Kidney (tissue), 14 donors: ENCODE results near the gene CYP24A1. TPM values are rescaled to one million over a fixed set of nuclear protein-coding genes. Genes with fewer than 3 reads are reported as not detected.

Experiments used
- DNase-seq, 5 donors: peaks; one replicate each; pipeline ENCODE4 v3.0.0-alpha.2; 2013 to 2020
- FAIRE-seq: peaks from 2 replicates; lab custom pipeline; 2012; peaks lifted over from hg19 to GRCh38; lab: Jason Lieb, UNC
- H3K27ac ChIP-seq, 2 donors: one replicate each; pipeline ENCODE4 v1.7.0; 2013; ENCODE audit warnings: low read depth in 2 of 2, low read length in 2 of 2, inconsistent platforms in 1 of 2
- H3K27me3 ChIP-seq: one replicate; pipeline ENCODE4 v1.7.1; 2013; ENCODE audit warnings: low read length, inconsistent platforms; ENCODE audit not compliant: control insufficient read depth, insufficient read depth
- H3K36me3 ChIP-seq, 3 donors: one replicate each; pipeline versions ENCODE4 v1.7.0 to v1.7.1; 2013; ENCODE audit warnings: low read length in 3 of 3, control low read depth in 1 of 3, inconsistent platforms in 1 of 3; ENCODE audit not compliant: insufficient read depth in 3 of 3, control insufficient read depth in 2 of 3
- H3K4me1 ChIP-seq, 3 donors: one replicate each; pipeline versions ENCODE4 v1.7.0 to v1.7.1; 2013; ENCODE audit warnings: low read length in 3 of 3, inconsistent platforms in 1 of 3, low read depth in 1 of 3; ENCODE audit not compliant: control insufficient read depth in 2 of 3, insufficient read depth in 2 of 3
- H3K4me3 ChIP-seq, 3 donors: one replicate each; pipeline versions ENCODE4 v1.7.0 to v1.8.1; 2013; ENCODE audit warnings: low read length in 3 of 3, control low read depth in 1 of 3, inconsistent platforms in 1 of 3
- H3K9ac ChIP-seq, 3 donors: one replicate each; pipeline versions ENCODE4 v1.7.0 to v1.7.1; 2013; ENCODE audit warnings: low read length in 3 of 3, control low read depth in 1 of 3, inconsistent platforms in 1 of 3
- H3K9me3 ChIP-seq, 3 donors: one replicate each; pipeline versions ENCODE4 v1.7.0 to v1.7.1; 2013; ENCODE audit warnings: low read length in 3 of 3, control low read depth in 1 of 3, inconsistent platforms in 1 of 3; ENCODE audit not compliant: control insufficient read depth in 2 of 3, insufficient read depth in 1 of 3
- intact Hi-C: fragments of 100-400 bp; cut with DNase I; formaldehyde crosslinking; loops from one replicate; pipeline ENCODE4 v1.11.1; 2022
- polyA plus RNA-seq: library from polyadenylated mRNA; stranded (reverse); fragments of 350-450 nt; fragmentation: Illumina TruSeq; extraction: RNeasy Lipid Tissue Mini Kit (QIAGEN cat#74804); gene quantifications from one replicate; pipeline ENCODE4 v1.2.3, GENCODE V29; 2014; ENCODE audit warnings: low read depth, low replicate concordance; ENCODE audit not compliant: insufficient read depth
- total RNA-seq: library from RNA; stranded (reverse); fragmentation: NEBNext Ultra II Directional; extraction: Animal tissue kit (Norgen Biotek cat#: 25700); gene quantifications from one replicate; pipeline ENCODE4 v1.2.1, GENCODE V29; 2021
- TF ChIP-seq, protein P1 (sequence below): IDR thresholded peaks from 3 replicates; pipeline ENCODE4 v1.5.1; 2012; ENCODE audit warnings: mild to moderate bottlenecking, moderate library complexity, borderline replicate concordance; ENCODE audit not compliant: insufficient read depth; ENCODE audit errors: extremely low read depth
- donor health status: control.
- donor health status: control.
- donor health status: control.
- donor health status: control.
- donor health status: control.
- donor health status: DM: yes; HTN: yes; CAD: no.
- donor health status: Normal renal cell carcinoma (clear cell type).

The CYP24A1 gene
- total and polyA plus RNA-seq, 2 donors from 2014 or later: 15.4 to 39.0 TPM

DNA sequence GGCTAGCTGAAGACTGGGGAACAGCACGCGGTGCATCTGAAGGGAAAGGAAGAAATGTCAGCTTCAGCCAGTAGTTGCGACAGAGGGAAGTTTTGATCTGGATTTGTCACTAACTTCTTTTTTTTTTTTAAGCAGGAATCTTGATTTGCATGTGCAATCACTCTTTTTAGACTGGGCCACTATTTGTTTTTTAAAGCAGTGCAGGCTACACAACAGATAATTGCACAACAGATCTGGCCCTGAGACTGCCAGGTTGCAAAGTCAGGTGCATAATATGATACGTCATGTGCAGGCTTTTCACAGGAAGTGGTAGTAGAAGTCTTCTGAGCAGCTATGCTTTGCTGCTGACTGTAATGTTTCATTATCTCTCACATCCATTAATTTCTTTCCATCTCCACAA lies 47.6 kb upstream of the CYP24A1 start:
- no peak for DNase-seq
- Histone ChIP-seq H3K4me1 (peaks cover 0 to 4% (median 0%) of the 10 kb centered on the region in 3 donors), H3K27me3 (no peaks in the 10 kb centered on the region), H3K4me3 (no peak overlapping the region), H3K36me3 (no peaks in the 10 kb centered on the region), H3K27ac (no peak overlapping the region), H3K9ac (no peak overlapping the region), H3K9me3 (no peaks in the 10 kb centered on the region)
- no peak for FAIRE-seq
- intact Hi-C loops: loop anchor here (10.0 kb wide), 1 partner anchor 423 kb away; no protein-coding TSS in a partner anchor
- TF ChIP-seq, protein P1, sequence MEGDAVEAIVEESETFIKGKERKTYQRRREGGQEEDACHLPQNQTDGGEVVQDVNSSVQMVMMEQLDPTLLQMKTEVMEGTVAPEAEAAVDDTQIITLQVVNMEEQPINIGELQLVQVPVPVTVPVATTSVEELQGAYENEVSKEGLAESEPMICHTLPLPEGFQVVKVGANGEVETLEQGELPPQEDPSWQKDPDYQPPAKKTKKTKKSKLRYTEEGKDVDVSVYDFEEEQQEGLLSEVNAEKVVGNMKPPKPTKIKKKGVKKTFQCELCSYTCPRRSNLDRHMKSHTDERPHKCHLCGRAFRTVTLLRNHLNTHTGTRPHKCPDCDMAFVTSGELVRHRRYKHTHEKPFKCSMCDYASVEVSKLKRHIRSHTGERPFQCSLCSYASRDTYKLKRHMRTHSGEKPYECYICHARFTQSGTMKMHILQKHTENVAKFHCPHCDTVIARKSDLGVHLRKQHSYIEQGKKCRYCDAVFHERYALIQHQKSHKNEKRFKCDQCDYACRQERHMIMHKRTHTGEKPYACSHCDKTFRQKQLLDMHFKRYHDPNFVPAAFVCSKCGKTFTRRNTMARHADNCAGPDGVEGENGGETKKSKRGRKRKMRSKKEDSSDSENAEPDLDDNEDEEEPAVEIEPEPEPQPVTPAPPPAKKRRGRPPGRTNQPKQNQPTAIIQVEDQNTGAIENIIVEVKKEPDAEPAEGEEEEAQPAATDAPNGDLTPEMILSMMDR: no peak

DNA sequence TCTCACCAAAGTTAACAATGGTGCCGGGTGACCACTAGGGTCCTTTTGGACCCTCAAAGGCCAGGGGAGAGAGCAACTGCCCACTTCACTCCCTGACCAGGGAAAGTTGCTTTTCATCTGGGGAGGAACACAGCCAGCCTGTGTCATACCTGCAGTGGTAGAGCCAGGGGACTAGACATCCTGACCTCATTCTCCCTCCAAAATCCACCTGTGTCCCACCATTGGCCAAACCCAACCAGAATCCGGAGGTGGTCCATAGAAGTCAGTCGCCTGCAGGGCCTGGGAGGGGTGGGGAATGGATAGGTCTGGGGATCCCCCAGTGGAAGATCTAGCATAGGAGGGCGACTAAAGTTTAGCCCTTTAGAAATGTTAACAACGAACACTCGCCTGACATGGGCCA lies 46.9 kb upstream of the CYP24A1 start:
- intact Hi-C loops: loop anchor here (10.0 kb wide), 1 partner anchor 424 kb away; no protein-coding TSS in a partner anchor

DNA sequence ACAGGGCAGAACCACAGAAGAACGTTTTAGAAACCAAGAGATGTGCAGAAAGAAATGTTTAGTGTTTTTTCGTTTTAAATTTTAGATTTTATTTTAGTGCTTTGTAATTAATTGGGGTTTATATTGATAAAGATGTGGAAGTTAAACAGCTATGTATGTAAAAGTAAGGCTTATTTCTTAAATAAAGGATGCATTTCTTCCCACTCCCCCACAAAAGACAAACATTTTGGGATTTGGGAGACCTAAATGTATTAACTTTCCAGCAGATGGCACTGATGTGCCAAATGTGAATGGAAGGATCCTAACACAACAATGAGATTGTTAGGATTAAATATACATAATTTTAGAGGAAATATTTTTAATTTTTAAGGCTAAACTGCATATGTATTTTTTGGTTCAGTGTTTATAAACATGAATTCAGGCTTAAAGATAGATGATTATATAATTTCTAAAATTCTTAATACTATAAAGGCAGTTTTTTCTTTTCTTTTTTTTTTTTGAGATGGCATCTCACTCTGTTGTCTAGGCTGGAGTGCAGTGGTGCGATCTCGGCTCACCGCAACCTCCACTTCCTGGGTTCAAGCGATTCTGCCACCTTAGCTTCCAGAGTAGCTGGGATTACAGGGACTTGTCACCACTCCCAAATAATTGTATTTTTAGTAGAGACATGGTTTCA lies 46.1 kb upstream of the CYP24A1 start:
- TF ChIP-seq, protein P1: peak; percentile 55
- no peak overlapping the region for H3K4me3 ChIP-seq
- no peaks in the 10 kb centered on the region for H3K27me3 ChIP-seq
- FAIRE-seq (peak; percentile 88), DNase-seq (peak in 2 of 5 donors; percentile 47 to 75)
- peaks cover 0 to 3% (median 0%) of the 10 kb centered on the region in 3 donors for H3K36me3 ChIP-seq
- peaks cover 0 to 4% (median 0%) of the 10 kb centered on the region in 3 donors for H3K4me1 ChIP-seq
- no peak overlapping the region for H3K27ac ChIP-seq
- intact Hi-C loops: loop anchor here (10.0 kb wide), 1 partner anchor 425 kb away; no protein-coding TSS in a partner anchor
- H3K9me3 ChIP-seq: no peaks in the 10 kb centered on the region
- no peak overlapping the region for H3K9ac ChIP-seq

More for the DNA sequence above, 46.9 kb upstream of the CYP24A1 start:
- DNase-seq (no peak), FAIRE-seq (no peak)
- no peaks in the 10 kb centered on the region for H3K9me3 ChIP-seq
- no peak overlapping the region for H3K4me3 ChIP-seq
- no peaks in the 10 kb centered on the region for H3K27me3 ChIP-seq
- TF ChIP-seq, protein P1: no peak
- peaks cover 0 to 4% (median 0%) of the 10 kb centered on the region in 3 donors for H3K4me1 ChIP-seq
- peaks cover 0 to 3% (median 0%) of the 10 kb centered on the region in 3 donors for H3K36me3 ChIP-seq
- H3K27ac ChIP-seq: no peak overlapping the region
- no peak overlapping the region for H3K9ac ChIP-seq
